A549 (cell line): ENCODE measurements around the gene SYDE1. TPM values are rescaled to one million over a fixed set of nuclear protein-coding genes. Genes with fewer than 3 reads are reported as not detected.

Source experiments
- ATAC-seq, 2 experiments: fragments of 200-7000 bp in 1 of 2; fragments of >200 bp in 1 of 2; cut with Nextera tagmentation in 1 of 2; cut with Tn5 transposase in 1 of 2; 3 replicates each; pipeline versions ENCODE4 v1.8.0 to v1.9.1; 2018 to 2020; ENCODE audit warnings: mild to moderate bottlenecking in 1 of 2, moderate library complexity in 1 of 2
- CTCF ChIA-PET: fragments of 300-600 bp; sonication (Branson Sonifier 250); formaldehyde crosslinking; extraction: SDS; loops from one replicate; lab custom pipeline; 2021; ENCODE audit warnings: antibody characterized with exemption, inconsistent platforms; lab: Yijun Ruan, JAX
- POLR2A ChIA-PET: fragments of 350-600 bp; formaldehyde crosslinking; extraction: SDS; loops from one replicate; lab custom pipeline; 2021; ENCODE audit warnings: antibody characterized with exemption, inconsistent platforms; lab: Yijun Ruan, JAX
- DNase-seq, 2 experiments: peaks; one replicate each; pipeline versions ENCODE4 v3.0.0 to v3.0.0-alpha.2; 2011 to 2016; ENCODE audit warnings: low read depth in 1 of 2, low spot score in 1 of 2
- FAIRE-seq: peaks from 2 replicates; lab custom pipeline; 2011; peaks lifted over from hg19 to GRCh38; lab: Jason Lieb, UNC
- H3K27ac ChIP-seq, 2 experiments: fragments of >200 bp; sonication (Bioruptor Twin); formaldehyde crosslinking; 3 replicates each; pipeline ENCODE4 v1.5.1; 2016 to 2017
- H3K4me1 ChIP-seq: fragments of >200 bp; sonication (Bioruptor Twin); formaldehyde crosslinking; 3 replicates; pipeline ENCODE4 v1.6.1; 2016
- H3K4me2 ChIP-seq: fragments of >200 bp; sonication (Bioruptor Twin); formaldehyde crosslinking; 3 replicates; pipeline ENCODE4 v1.6.1; 2016
- H3K4me3 ChIP-seq: fragments of >200 bp; sonication (Bioruptor Twin); formaldehyde crosslinking; 3 replicates; pipeline ENCODE4 v1.5.1; 2016
- H3K9me3 ChIP-seq: fragments of >200 bp; sonication (Bioruptor Twin); formaldehyde crosslinking; 3 replicates; pipeline ENCODE4 v1.6.1; 2016
- BHLHE40 ChIP-seq: IDR thresholded peaks from 2 replicates; pipeline ENCODE4 v1.6.1; 2012; ENCODE audit warnings: low read depth, low read length, inconsistent platforms
- CBX8 ChIP-seq: fragments of 200-600 bp; sonication (generic); IDR thresholded peaks from 2 replicates; pipeline ENCODE4 v1.6.1; 2016
- CHD2 ChIP-seq: fragments of 150-350 bp; IDR thresholded peaks from 2 replicates; pipeline ENCODE4 v1.6.1; 2014; ENCODE audit warnings: low read length; ENCODE audit not compliant: partially characterized antibody
- FOSL2 ChIP-seq, 2 experiments: fragments of 450-650 bp in 1 of 2; fragments of >200 bp in 1 of 2; sonication (Bioruptor Twin) in 1 of 2; formaldehyde crosslinking; IDR thresholded peaks; 2 replicates each; pipeline versions ENCODE4 v1.5.0 to v1.6.1; 2016 to 2020; ENCODE audit warnings: mild to moderate bottlenecking in 1 of 2, moderate library complexity in 1 of 2
- FOXS1 ChIP-seq: fragments of 250-450 bp; sonication (Bioruptor Pico); IDR thresholded peaks from 2 replicates; pipeline ENCODE4 v1.5.0; 2020; ENCODE audit warnings: mild to moderate bottlenecking, moderate library complexity
- GATA3 ChIP-seq: IDR thresholded peaks from 2 replicates; pipeline ENCODE4 v1.6.1; 2012; ENCODE audit warnings: borderline replicate concordance
- HDAC2 ChIP-seq: fragments of 200-600 bp; sonication (generic); IDR thresholded peaks from 2 replicates; pipeline ENCODE4 v1.6.1; 2016
- HOXB13 ChIP-seq: fragments of 250-450 bp; sonication (Bioruptor Pico); IDR thresholded peaks from 2 replicates; pipeline ENCODE4 v1.5.0; 2020; ENCODE audit warnings: low read depth, mild to moderate bottlenecking, moderate library complexity
- KDM5A ChIP-seq: fragments of 200-600 bp; sonication (generic); IDR thresholded peaks from 2 replicates; pipeline ENCODE4 v1.6.1; 2016; ENCODE audit warnings: antibody characterized with exemption, mild to moderate bottlenecking
- MAFK ChIP-seq: fragments of 450-650 bp; IDR thresholded peaks from 2 replicates; pipeline ENCODE4 v1.6.1; 2014; ENCODE audit not compliant: partially characterized antibody
- NFE2L2 ChIP-seq: fragments of 150-350 bp; conservative IDR thresholded peaks from 2 replicates; pipeline ENCODE4 v1.6.1; 2014; ENCODE audit warnings: low read length
- NPAS2 ChIP-seq: fragments of 250-450 bp; sonication (Bioruptor Pico); IDR thresholded peaks from 2 replicates; pipeline ENCODE4 v1.8.0; 2022; ENCODE audit warnings: mild to moderate bottlenecking, moderate library complexity, borderline replicate concordance
- NR3C1 ChIP-seq: fragments of >200 bp; sonication (Bioruptor Twin); formaldehyde crosslinking; IDR thresholded peaks from 3 replicates; pipeline ENCODE4 v1.6.1; 2017
- POLR2A ChIP-seq: IDR thresholded peaks from 2 replicates; pipeline ENCODE4 v1.6.1; 2012; ENCODE audit warnings: mild to moderate bottlenecking, low read length
- RCOR1 ChIP-seq: fragments of 150-350 bp; IDR thresholded peaks from 2 replicates; pipeline ENCODE4 v1.6.1; 2014; ENCODE audit warnings: antibody characterized with exemption, low read length, low read depth
- RNF2 ChIP-seq: fragments of 200-600 bp; sonication (generic); IDR thresholded peaks from 2 replicates; pipeline ENCODE4 v1.6.1; 2016; ENCODE audit warnings: low read depth, mild to moderate bottlenecking, antibody characterized with exemption, moderate library complexity, borderline replicate concordance
- SMC3 ChIP-seq: fragments of >200 bp; sonication (Bioruptor Twin); formaldehyde crosslinking; IDR thresholded peaks from 3 replicates; pipeline ENCODE4 v1.6.1; 2018; ENCODE audit warnings: inconsistent platforms
- ZFP36 ChIP-seq: fragments of 450-650 bp; IDR thresholded peaks from 2 replicates; pipeline ENCODE4 v1.6.1; 2014; ENCODE audit warnings: borderline replicate concordance; ENCODE audit not compliant: partially characterized antibody
- ZNF302 ChIP-seq: fragments of 250-450 bp; sonication (Bioruptor Pico); IDR thresholded peaks from 2 replicates; pipeline ENCODE4 v1.9.0; 2021; ENCODE audit warnings: inconsistent platforms, mild to moderate bottlenecking, moderate library complexity
- WGBS: methylation state at CpG from one replicate; pipeline ENCODE4 v1.1.6; 2017; ENCODE audit errors: missing lambda C conversion rate; 5-methylcytosine and 5-hydroxymethylcytosine counted together
- polyA plus RNA-seq, 4 experiments: library from polyadenylated mRNA; depleted of rRNA in 3 of 4; stranded (reverse); fragments of >200 nt; fragmentation: RNase III in 1 of 4; extraction: RNeasy Plus Mini Kit Qiagen cat#74134 plus additional on column Dnase treatment in 1 of 4; gene quantifications; 2 replicates in 3 of 4; 3 replicates in 1 of 4; pipeline ENCODE4 v1.2.3, GENCODE V29; 2011 to 2017
- TF ChIP-seq, protein P1 (sequence below): fragments of >200 bp; sonication (Bioruptor Twin); formaldehyde crosslinking; IDR thresholded peaks from 3 replicates; pipeline ENCODE4 v1.5.1; 2016
- TF ChIP-seq, protein P2 (sequence below): fragments of >200 bp; sonication (Bioruptor Twin); formaldehyde crosslinking; IDR thresholded peaks from 2 replicates; pipeline ENCODE4 v1.6.1; 2016

Gene SYDE1
- polyA plus RNA-seq, 2 of the 4 experiments (the other 2 are of a cell fraction), result 5.5 to 8.8 TPM

DNA sequence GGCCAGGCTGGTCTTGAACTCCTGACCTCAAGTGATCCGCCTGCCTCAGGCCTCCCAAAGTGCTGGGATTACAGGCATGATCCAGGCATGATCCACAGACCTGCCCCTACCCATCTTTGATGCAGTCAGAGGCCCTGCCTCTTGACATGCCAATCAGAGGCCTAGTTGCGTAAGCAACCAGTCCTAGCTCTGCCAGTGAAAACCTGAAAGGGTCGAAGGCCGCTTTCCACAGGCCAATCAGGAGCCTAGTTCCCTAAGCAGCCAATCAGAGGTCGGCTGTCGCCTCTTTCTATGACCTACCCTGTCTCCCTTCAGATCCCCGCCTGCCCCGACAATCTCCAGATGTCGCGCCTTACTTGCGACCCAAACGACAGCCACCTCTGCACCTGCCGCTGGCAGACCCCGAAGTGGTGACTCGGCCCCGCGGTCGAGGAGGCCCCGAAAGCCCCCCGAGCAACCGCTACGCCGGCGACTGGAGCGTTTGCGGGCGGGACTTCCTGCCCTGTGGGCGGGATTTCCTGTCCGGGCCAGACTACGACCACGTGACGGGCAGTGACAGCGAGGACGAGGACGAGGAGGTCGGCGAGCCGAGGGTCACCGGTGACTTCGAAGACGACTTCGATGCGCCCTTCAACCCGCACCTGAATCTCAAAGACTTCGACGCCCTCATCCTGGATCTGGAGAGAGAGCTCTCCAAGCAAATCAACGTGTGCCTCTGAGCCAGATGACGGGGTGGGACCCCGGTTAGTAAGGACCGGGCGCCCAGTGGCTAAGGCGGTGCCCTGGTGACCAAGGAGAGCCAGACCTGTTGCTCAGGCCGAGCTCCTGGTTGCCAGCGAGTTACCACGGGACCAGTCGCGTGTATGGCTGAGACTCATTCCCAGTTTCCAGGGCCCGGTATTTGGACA is 6.3 kb downstream of the SYDE1 start:
- no peak; a peak in 1 of 6 replicates for ATAC-seq
- no peaks in the 10 kb centered on the region; the same call in 2 of the 3 replicates for H3K4me1 ChIP-seq
- no peak overlapping the region for H3K27ac ChIP-seq
- TF ChIP-seq NFE2L2, result no peak
- TF ChIP-seq FOXS1 (CRISPR knock-in tag), result no peak
- TF ChIP-seq, protein P1, sequence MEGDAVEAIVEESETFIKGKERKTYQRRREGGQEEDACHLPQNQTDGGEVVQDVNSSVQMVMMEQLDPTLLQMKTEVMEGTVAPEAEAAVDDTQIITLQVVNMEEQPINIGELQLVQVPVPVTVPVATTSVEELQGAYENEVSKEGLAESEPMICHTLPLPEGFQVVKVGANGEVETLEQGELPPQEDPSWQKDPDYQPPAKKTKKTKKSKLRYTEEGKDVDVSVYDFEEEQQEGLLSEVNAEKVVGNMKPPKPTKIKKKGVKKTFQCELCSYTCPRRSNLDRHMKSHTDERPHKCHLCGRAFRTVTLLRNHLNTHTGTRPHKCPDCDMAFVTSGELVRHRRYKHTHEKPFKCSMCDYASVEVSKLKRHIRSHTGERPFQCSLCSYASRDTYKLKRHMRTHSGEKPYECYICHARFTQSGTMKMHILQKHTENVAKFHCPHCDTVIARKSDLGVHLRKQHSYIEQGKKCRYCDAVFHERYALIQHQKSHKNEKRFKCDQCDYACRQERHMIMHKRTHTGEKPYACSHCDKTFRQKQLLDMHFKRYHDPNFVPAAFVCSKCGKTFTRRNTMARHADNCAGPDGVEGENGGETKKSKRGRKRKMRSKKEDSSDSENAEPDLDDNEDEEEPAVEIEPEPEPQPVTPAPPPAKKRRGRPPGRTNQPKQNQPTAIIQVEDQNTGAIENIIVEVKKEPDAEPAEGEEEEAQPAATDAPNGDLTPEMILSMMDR, result no peak
- no peak for TF ChIP-seq RNF2
- TF ChIP-seq GATA3, result no peak
- TF ChIP-seq POLR2A, result no peak
- TF ChIP-seq CHD2, result no peak
- no peak for TF ChIP-seq NR3C1
- TF ChIP-seq ZNF302 (CRISPR knock-in tag), result no peak
- no peak for TF ChIP-seq RCOR1
- TF ChIP-seq HOXB13 (CRISPR knock-in tag), result no peak
- no peak for TF ChIP-seq CBX8
- no peak for TF ChIP-seq MAFK
- TF ChIP-seq BHLHE40, result no peak
- no peak for TF ChIP-seq HDAC2
- TF ChIP-seq, all 56 proteins: peak for 0
- Histone ChIP-seq H3K4me3 (no peak overlapping the region), H3K4me2 (no peak overlapping the region), H3K9me3 (no peaks in the 10 kb centered on the region)
- ChIA-PET CTCF (interaction anchor here (0.6 kb wide), 2 partner anchors 21 to 337 kb away, joined by 3 read pairs; no protein-coding TSS in a partner anchor), POLR2A (interaction anchor here (0.9 kb wide), 1 partner anchor 12 kb away, joined by 4 read pairs; a partner anchor contains a TSS)
- peak in 1 of 2 experiments; percentile 46 for DNase-seq
- FAIRE-seq, result no peak
- 96% methylated on average over 33 of the region's 58 CpGs for WGBS

DNA sequence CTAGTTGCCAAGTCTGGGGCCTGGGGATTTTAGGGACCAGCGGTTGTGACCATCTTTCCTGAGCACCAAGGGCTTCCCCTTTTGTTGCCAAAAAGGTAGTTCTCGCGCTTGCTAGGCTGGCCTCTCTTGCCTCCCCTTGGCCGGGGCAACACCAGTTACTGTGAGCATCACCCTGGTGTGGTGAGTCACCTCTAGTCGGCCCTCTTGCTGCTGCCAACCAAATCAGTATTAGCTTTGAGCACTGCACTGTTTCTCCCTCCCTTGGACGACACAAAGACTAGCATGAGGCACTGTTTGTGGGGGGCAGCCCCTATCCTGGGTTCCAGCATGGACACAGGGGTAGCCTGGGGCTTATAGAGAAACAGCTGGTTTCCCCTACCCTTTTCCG is 6.9 kb downstream of the SYDE1 start:
- 78% methylated on average over 7 of the region's 7 CpGs for WGBS
- Histone ChIP-seq H3K4me3 (no peak overlapping the region), H3K4me2 (no peak overlapping the region), H3K9me3 (no peaks in the 10 kb centered on the region), H3K4me1 (no peaks in the 10 kb centered on the region)
- ChIA-PET CTCF (interaction anchor here (0.6 kb wide), 1 partner anchor 22 kb away, joined by 3 read pairs; no protein-coding TSS in a partner anchor), POLR2A (no interaction called here)
- ATAC-seq, result peak; percentile 34 to 46; a peak in 3 of 6 replicates
- DNase-seq, result no peak
- no peak for TF ChIP-seq SMC3
- TF ChIP-seq FOXS1 (CRISPR knock-in tag), result no peak
- TF ChIP-seq, protein P1, result no peak
- TF ChIP-seq KDM5A, result no peak
- TF ChIP-seq NPAS2 (CRISPR knock-in tag), result no peak
- TF ChIP-seq, protein P2, sequence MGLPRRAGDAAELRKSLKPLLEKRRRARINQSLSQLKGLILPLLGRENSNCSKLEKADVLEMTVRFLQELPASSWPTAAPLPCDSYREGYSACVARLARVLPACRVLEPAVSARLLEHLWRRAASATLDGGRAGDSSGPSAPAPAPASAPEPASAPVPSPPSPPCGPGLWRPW, result no peak
- no peak for TF ChIP-seq ZFP36
- TF ChIP-seq FOSL2 (IDR thresholded peaks at IDR 0.05), result no peak
- peak; percentile 24; the same call in 1 of the 2 replicates for TF ChIP-seq FOSL2 (CRISPR knock-in tag; IDR thresholded peaks at IDR 0.05)
- TF ChIP-seq, all 56 proteins: peak for 1
- H3K27ac ChIP-seq, result no peak overlapping the region
- no peak for FAIRE-seq
